ENCODE measurements around the gene RPS3A.
A peak's percentile ranks its signal among the peaks of the same experiment; 100 is the strongest.
"Not testable (repeated sequence)": the region's sequence is repeated elsewhere in the genome, so short reads cannot be mapped to it uniquely, and the experiment has no call there.

Gene RPS3A

DNA sequence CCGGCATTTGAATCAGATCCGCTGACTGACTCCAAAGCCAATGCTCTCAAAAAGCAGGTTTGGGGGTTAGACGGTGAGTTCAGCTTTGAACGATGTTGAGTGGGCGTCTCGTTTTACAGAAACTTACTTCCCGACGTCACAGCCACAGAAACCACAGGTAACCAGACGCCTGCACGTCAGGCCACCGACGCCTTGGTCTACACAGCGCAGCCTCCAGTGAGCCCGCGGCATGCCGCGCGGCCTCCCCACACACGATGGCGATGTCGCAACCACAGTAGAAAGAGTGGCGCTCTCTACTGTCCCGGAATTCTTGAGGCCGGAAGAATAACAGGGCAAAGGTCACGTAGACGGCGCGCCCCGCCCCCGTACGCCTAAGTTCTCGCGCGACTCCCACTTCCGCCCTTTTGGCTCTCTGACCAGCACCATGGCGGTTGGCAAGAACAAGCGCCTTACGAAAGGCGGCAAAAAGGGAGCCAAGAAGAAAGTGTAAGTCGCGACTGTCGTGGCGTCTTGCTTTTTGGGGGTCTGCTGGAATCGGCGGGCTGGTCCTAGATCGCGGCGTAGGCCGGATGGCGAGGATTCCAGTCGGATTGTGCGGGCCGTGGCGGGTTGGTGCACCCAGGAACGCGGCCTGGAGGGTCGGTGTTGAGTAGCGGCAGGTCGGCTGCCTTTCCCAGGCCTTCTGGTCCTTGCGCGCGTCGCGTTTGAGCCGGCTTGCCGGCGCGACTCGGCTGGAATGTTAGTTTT is at the start of gene RPS3A:
RPS3A (plus strand) TSS at position 400 of the 747 bp plus-strand sequence; CDS start at position 425, 25 bp downstream.
- DNase-seq = peak; percentile 95

- DNase-seq = no peak
Observed at GRCh38 chr4:151052785-151053184, 46.6 kb upstream of the RPS3A start.

DNA sequence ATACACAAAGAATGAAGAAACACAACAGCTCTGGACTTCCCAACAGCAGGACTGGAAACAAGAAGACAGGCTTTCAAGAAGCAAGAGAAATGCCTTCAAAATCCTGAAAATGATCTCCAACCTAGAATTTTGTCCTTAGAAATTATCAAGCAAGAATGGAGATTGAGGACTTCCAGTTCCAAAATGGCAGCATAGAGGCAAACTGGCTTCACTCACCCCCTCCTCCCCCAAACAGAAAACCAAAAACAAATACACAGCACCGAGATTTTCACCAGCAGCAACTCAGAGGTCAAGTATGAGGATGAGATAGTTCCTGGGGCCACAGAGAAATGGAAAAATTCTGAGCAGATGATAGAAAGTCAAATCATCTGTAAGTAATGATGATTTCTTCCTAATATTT is 43.9 kb upstream of the RPS3A start:
- DNase-seq = no peak

DNA sequence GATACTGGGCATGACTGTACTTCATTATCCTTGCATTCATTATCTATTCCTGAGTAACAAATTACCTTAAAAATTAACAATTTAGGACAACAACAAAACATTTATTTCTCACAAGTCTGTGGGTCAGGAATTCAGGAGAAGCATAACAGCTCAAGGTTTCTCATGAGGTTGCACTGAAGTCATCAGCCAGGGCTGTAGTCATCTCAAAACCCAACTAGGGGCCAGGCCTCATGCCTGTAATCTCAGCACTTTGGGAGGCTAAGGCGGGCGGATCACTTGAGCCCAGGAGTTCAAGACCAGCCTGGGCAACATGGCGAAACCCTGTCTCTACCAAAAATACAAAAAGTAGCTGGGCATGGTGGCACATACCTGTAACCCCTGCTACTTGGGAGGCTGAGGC is 36.3 kb upstream of the RPS3A start:
- not testable (repeated sequence) for DNase-seq

- no peak for DNase-seq
Observed at GRCh38 chr4:151067316-151067970, 32.0 kb upstream of the RPS3A start.

DNA sequence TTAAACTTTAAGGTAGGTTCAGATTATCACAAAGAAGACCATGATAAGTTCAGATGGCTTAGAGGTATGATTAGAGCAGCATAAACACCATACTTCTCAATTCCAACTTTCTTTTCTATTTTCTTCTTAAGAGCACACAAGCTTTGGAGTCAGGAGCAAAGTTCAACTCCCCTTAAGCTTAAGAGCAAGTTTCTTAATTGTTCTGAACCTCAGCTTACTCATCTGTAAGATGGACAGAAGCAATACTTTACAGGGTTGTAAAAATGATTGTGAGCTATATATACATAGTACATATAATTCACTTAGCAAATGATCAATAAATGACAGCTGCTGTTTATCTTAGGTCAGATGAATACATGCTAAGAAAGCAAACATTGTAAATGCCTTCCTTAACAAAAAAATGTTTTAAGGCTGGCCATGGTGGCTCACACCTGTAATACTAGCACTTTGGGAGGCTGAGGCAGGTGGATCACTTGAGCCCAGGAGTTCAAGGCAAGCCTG is 25.0 kb upstream of the RPS3A start:
- DNase-seq = no peak

- not testable (repeated sequence) for DNase-seq
Observed at GRCh38 chr4:151077978-151078377, 21.4 kb upstream of the RPS3A start.

DNA sequence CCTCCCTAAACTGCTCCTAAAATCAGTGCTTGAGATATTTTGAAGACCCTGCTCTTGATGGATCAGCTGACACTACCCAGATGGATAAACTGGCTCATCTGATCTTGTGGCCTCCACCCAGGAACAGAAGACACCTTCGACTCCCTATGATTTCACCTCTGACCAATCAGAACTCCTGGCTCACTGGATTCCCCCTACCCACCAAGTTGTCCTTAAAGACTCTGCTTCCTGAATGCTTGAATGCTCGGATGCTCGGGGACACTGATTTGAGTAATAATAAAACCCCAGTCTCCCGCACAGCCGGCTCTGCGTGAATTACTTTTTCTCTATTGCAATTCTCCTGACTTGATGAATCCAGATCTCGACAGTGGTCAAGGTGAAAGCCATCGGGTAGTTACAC is 12.0 kb upstream of the RPS3A start:
- DNase-seq = no peak

GRCh38 chr4:151091047-151091446 is 8.4 kb upstream of the RPS3A start:
- DNase-seq = no peak

DNA sequence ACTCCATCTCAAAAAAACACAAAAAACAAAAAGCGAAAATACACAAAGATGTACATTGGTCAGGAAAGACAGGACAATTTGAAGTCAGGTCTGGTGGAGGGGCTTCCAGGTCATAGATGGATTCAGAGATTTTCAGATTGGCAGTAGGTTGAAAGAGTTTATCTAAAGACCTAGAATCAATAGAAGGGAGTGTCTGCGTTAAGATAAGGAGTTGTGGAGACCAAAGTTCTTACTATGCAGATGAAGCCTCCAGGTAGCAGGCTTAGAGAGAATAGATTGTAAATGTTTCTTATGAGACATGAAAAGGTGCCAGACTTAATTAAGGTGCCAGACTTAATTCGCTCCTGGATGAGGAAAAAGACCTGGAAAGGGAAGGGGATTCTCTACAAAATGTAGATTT is 6.9 kb upstream of the RPS3A start:
- DNase-seq = no peak

- DNase-seq = no peak
Observed at GRCh38 chr4:151093203-151093602, 6.2 kb upstream of the RPS3A start.

- no peak for DNase-seq
Observed at GRCh38 chr4:151094290-151094751, 5.1 kb upstream of the RPS3A start.

DNA sequence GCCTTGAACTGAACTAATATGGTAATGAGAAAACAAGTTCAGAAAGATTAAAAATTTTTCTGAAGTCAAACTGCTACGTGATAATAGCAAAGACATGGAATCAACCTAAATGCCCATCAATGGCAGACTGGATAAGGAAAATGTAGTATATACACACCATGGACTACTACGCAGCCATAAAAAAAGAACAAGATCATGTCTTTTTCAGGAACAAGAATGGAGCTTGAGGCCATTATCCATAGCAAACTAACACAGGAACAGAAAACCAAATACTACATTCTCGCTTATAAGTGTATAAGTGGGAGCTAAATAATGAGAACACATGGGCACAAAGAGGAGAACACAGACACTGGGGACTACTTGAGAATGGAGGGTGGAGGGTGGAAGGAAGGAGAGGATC is 4.3 kb upstream of the RPS3A start:
- no peak for DNase-seq

DNA sequence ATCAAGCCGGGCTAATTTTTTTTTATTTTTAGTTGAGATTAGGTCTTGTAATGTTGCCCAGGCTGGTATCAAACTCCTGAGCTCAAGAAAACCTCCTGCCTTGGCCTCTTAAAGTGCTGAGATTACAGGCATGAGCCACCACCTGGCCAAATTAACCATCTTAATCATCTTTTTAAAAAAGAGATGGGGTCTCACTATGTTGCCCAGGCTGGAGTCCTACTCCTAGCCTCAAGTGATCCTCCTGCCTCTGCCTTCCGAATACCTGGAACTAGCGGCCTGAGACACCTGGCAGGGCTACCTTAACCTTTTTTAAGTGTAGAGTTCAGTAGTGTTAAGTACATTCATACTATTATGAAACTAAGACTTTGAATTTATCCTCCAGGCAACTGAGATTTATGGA is 1.7 kb upstream of the RPS3A start:
- no peak for DNase-seq

GRCh38 chr4:151098979-151099228 is 524 bp upstream of the RPS3A start:
- no peak for DNase-seq

GRCh38 chr4:151099976-151100417 is 569 bp downstream of the RPS3A start:
- no peak for DNase-seq

- DNase-seq = no peak
Observed at GRCh38 chr4:151100531-151100930, 1.1 kb downstream of the RPS3A start.

DNA sequence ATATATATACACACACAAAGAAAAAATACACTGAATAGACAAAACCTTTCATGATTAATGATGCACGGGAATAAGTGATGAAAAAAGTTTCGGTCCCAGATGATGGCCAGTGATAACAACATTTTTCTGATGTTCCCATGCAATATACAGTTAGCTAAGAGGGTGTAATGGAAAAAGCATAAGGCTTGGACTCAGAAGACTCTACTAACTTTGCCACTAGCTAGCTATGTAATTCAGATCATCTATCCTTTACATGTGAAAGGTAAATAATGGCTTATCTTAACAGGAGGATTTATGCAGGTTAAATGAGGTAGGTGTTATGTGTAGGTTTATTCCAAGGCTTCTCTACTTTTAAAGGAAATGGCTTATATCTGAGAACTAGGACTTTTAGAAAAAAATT is 4.3 kb downstream of the RPS3A start:
- DNase-seq = no peak

DNA sequence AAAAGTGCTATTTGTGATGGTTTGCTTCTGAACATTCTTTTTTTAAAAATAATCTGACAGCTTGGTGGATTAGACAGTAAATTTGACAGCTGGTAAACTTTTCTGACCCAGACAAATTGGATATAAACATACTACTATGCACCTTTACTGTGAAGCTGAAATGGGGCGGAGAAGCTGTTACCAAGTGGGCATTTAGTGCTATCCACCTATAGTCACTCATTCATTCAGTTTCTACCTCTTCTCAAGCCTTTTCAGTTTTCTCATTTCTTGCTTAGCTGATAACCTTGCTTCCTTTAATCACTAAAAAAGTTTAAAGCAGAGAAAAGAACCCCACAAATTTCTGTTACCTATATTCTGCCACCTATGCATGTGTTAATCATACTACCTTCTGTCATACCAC is 5.2 kb downstream of the RPS3A start:
- DNase-seq = no peak

- no peak for DNase-seq
Observed at GRCh38 chr4:151105454-151106032, 6.1 kb downstream of the RPS3A start.

DNA sequence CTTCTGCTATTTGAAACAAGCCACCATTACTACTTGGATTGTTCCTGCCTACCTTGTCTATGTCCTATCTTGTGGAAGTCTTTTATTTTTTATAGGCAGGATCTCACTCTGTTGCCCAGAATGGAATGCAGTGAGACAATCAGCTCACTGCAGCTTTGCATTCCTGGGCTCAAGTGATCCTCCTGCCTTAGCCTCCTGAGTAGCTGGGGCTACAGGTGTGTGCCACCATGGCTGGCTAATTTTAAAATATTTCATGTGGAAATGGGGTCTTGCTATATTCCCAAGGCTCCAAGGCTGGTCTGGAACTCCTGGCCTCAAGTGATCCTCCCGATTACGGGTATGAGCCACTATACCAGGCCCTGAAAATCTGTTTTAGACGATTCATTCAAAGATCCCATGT is 7.6 kb downstream of the RPS3A start:
- DNase-seq = no peak

- no peak for DNase-seq
Observed at GRCh38 chr4:151110236-151110635, 10.8 kb downstream of the RPS3A start.

- no peak for DNase-seq
Observed at GRCh38 chr4:151114338-151114737, 14.9 kb downstream of the RPS3A start.

DNA sequence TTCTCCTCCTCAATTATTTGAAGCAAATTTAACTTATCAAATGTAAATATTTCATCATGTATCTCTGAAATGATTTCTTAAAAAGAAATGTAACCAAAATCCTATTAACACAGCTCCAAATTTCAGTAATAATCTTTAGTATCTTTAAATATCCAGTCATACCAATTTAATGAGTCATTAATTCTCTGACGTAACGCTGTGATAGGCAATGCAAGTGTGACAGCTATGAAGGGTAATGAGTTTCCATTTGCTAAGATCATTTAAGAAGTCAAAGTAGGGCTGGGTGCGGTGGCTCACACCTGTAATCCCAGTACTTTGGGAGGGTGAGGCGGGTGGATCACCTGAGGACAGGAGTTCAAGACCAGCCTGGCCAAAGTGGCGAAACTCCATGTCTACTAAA is 15.6 kb downstream of the RPS3A start:
- DNase-seq = no peak
